ENCODE measurements around the gene KIF3A.

KIF3A gene

DNA sequence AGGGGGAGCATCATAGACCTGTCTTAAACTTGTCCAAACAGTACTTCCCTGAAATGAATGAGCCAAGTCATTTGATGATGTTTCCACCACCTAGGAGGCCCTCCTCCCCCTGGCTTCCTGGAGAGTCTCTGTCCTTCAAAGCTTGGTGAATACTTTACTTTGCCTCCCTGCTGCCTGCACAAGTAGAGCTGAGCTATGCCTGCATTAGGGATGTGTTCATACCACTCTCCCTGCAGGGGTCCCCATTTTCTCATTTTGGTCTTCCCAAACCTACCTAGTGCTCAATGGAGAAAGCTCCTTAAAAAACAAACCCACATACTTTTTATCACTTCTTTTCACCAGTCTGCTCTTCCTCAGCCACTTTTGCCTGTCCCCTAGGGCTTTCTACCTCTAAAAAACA is 17.6 kb upstream of the KIF3A start (continued):
- TF ChIP-seq ZNF654 (tag by site-specific recombination; IDR thresholded peaks at IDR 0.05; ENCODE audit: low read depth) = peak; percentile 29
- TF ChIP-seq ZIC2 (tag by site-specific recombination; IDR thresholded peaks at IDR 0.05) = peak; percentile 86
- TF ChIP-seq, protein P1, sequence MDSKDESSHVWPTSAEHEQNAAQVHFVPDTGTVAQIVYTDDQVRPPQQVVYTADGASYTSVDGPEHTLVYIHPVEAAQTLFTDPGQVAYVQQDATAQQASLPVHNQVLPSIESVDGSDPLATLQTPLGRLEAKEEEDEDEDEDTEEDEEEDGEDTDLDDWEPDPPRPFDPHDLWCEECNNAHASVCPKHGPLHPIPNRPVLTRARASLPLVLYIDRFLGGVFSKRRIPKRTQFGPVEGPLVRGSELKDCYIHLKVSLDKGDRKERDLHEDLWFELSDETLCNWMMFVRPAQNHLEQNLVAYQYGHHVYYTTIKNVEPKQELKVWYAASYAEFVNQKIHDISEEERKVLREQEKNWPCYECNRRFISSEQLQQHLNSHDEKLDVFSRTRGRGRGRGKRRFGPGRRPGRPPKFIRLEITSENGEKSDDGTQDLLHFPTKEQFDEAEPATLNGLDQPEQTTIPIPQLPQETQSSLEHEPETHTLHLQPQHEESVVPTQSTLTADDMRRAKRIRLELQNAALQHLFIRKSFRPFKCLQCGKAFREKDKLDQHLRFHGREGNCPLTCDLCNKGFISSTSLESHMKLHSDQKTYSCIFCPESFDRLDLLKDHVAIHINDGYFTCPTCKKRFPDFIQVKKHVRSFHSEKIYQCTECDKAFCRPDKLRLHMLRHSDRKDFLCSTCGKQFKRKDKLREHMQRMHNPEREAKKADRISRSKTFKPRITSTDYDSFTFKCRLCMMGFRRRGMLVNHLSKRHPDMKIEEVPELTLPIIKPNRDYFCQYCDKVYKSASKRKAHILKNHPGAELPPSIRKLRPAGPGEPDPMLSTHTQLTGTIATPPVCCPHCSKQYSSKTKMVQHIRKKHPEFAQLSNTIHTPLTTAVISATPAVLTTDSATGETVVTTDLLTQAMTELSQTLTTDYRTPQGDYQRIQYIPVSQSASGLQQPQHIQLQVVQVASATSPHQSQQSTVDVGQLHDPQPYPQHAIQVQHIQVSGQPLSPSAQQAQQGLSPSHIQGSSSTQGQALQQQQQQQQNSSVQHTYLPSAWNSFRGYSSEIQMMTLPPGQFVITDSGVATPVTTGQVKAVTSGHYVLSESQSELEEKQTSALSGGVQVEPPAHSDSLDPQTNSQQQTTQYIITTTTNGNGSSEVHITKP (tag by site-specific recombination; IDR thresholded peaks at IDR 0.05) = peak; percentile 63
- no peak for TF ChIP-seq AEBP2 (tag by site-specific recombination; IDR thresholded peaks at IDR 0.05; ENCODE audit: borderline replicate concordance)
- no peak for TF ChIP-seq ZSCAN23 (tag by site-specific recombination; IDR thresholded peaks at IDR 0.05)
- no peak for TF ChIP-seq ZNF114 (tag by site-specific recombination; IDR thresholded peaks at IDR 0.05)
- no peak for TF ChIP-seq ZSCAN16 (tag by site-specific recombination; IDR thresholded peaks at IDR 0.05)
- TF ChIP-seq WT1 (tag by site-specific recombination; IDR thresholded peaks at IDR 0.05) = no peak
- TF ChIP-seq, protein P2, sequence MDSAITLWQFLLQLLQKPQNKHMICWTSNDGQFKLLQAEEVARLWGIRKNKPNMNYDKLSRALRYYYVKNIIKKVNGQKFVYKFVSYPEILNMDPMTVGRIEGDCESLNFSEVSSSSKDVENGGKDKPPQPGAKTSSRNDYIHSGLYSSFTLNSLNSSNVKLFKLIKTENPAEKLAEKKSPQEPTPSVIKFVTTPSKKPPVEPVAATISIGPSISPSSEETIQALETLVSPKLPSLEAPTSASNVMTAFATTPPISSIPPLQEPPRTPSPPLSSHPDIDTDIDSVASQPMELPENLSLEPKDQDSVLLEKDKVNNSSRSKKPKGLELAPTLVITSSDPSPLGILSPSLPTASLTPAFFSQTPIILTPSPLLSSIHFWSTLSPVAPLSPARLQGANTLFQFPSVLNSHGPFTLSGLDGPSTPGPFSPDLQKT (IDR thresholded peaks at IDR 0.05; ENCODE audit: borderline replicate concordance, low read depth, low read length) = no peak
- no peak for TF ChIP-seq GLI2 (tag by site-specific recombination; IDR thresholded peaks at IDR 0.05; ENCODE audit: borderline replicate concordance, low read depth)

DNA sequence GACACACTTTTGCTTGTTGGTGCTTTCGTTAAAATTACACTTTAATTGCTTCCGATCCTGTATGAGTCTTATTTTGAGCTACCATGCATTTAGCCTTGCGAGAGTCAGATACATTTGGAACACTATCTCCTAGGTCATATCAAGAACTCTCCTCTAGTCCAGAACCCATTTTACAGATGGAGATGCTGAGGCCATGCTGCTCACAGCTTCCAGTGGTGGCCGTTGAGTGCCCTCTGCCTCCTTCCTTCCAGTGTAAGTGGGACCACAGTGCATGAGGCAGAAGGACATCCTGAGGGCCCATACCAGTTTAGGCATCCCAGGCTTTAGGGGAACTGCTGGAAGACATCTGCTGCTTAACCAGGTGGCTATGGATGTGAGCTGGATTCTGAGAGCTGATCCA is 16.8 kb upstream of the KIF3A start:
- Histone ChIP-seq H3K36me3 (ENCODE audit: control insufficient read depth in 2 of 2, insufficient read depth in 1 of 2, low read length in 2 of 2) (peaks cover 0 to 28% of the 10 kb centered on the region in 2 experiments; a peak in 2 of 3 replicates), H3K27ac (ENCODE audit: extremely low read depth, low read depth, low read length) (no peak overlapping the region), H3K9me3 (ENCODE audit: control insufficient read depth, insufficient read depth, low read depth, low read length) (no peaks in the 10 kb centered on the region), H3K4me1 (ENCODE audit: control insufficient read depth, insufficient read depth, low read length) (no peaks in the 10 kb centered on the region), H3K4me3 (ENCODE audit: low read depth, low read length) (no peak overlapping the region)
- POLR2A ChIA-PET = interaction anchor here (1.2 to 1.8 kb wide), 2 partner anchors 17 to 66 kb away, joined by 4 to 6 read pairs; partner anchors contain the start of gene KIF3A
- TF ChIP-seq GFI1B (tag by site-specific recombination; IDR thresholded peaks at IDR 0.05) (no peak), RBAK (tag by site-specific recombination; IDR thresholded peaks at IDR 0.05) (no peak), ZNF645 (tag by site-specific recombination; IDR thresholded peaks at IDR 0.05) (no peak), HOXA7 (CRISPR knock-in tag; IDR thresholded peaks at IDR 0.05; ENCODE audit: borderline replicate concordance) (no peak), ZNF391 (tag by site-specific recombination; IDR thresholded peaks at IDR 0.05; ENCODE audit: borderline replicate concordance, low read depth) (no peak), ZNF48 (tag by site-specific recombination; IDR thresholded peaks at IDR 0.05) (no peak), ZNF239 (tag by site-specific recombination; IDR thresholded peaks at IDR 0.05) (no peak), MYNN (tag by site-specific recombination; IDR thresholded peaks at IDR 0.05; ENCODE audit: borderline replicate concordance) (no peak)
- CTCF ChIA-PET = interaction anchor here (0.7 to 6.9 kb wide), 8 partner anchors 10 to 112 kb away, joined by 3 to 58 read pairs (median 3); partner anchors contain the start of genes GDF9 and UQCRQ

Data from HEK293 (cell line).